Parathyroid adenoma (tissue), 2 donors: Measurements from ENCODE around the gene ATP5IF1.

Experiments
- H2AFZ ChIP-seq: fragments of 300-600 bp; sonication (generic); one replicate; pipeline ENCODE4 v1.7.0; 2017; ENCODE audit warnings: antibody characterized with exemption, mild to moderate bottlenecking
- H3K27ac ChIP-seq: fragments of 300-600 bp; sonication (generic); one replicate; pipeline ENCODE4 v1.7.0; 2017
- H3K27me3 ChIP-seq: fragments of 300-600 bp; sonication (generic); one replicate; pipeline ENCODE4 v1.7.0; 2017; ENCODE audit warnings: low read length; ENCODE audit not compliant: control insufficient read depth, insufficient read depth
- H3K36me3 ChIP-seq: fragments of 300-600 bp; sonication (generic); one replicate; pipeline ENCODE4 v1.7.0; 2017; ENCODE audit warnings: low read length; ENCODE audit not compliant: control insufficient read depth, insufficient read depth
- H3K4me1 ChIP-seq: fragments of 300-600 bp; sonication (generic); one replicate; pipeline ENCODE4 v1.7.0; 2017; ENCODE audit warnings: control low read depth
- H3K4me2 ChIP-seq: fragments of 300-600 bp; sonication (generic); one replicate; pipeline ENCODE4 v1.7.0; 2017; ENCODE audit warnings: low read length
- H3K4me3 ChIP-seq: fragments of 300-600 bp; sonication (generic); one replicate; pipeline ENCODE4 v1.7.0; 2017; ENCODE audit warnings: low read depth, low read length
- H3K79me2 ChIP-seq: fragments of 300-600 bp; sonication (generic); one replicate; pipeline ENCODE4 v1.7.0; 2017; ENCODE audit warnings: control low read depth
- H3K9ac ChIP-seq: fragments of 300-600 bp; sonication (generic); one replicate; pipeline ENCODE4 v1.7.0; 2017; ENCODE audit warnings: mild to moderate bottlenecking
- H3K9me3 ChIP-seq: fragments of 300-600 bp; sonication (generic); one replicate; pipeline ENCODE4 v1.7.0; 2017; ENCODE audit warnings: low read length; ENCODE audit not compliant: control insufficient read depth
- CTCF ChIP-seq: fragments of 300-600 bp; sonication (generic); IDR thresholded peaks from one replicate; pipeline ENCODE4 v1.7.0; 2017; ENCODE audit warnings: antibody characterized with exemption, mild to moderate bottlenecking
- donor health status: primary hyperparathyroidism.

ATP5IF1 gene

GRCh38 chr1:28248273-28249012 lies 12.5 kb downstream of the ATP5IF1 start:
- Histone ChIP-seq H3K4me1 (peaks cover 10% of the 10 kb centered on the region), H3K79me2 (no peaks in the 10 kb centered on the region), H3K9ac (no peak overlapping the region), H3K4me3 (peak overlapping the region; percentile 7), H3K4me2 (peak overlapping the region; percentile 52), H3K27me3 (no peaks in the 10 kb centered on the region), H2AFZ (peak overlapping the region; percentile 87), H3K36me3 (no peaks in the 10 kb centered on the region), H3K9me3 (no peaks in the 10 kb centered on the region), H3K27ac (peak overlapping the region; percentile 62)
- peak; percentile 81 for TF ChIP-seq CTCF

- H3K4me2 ChIP-seq = peak overlapping the region; percentile 52
- no peak for TF ChIP-seq CTCF
- peak overlapping the region; percentile 32 for H3K27ac ChIP-seq
- H3K27me3 ChIP-seq = no peaks in the 10 kb centered on the region
- peaks cover 10% of the 10 kb centered on the region for H3K4me1 ChIP-seq
- H3K4me3 ChIP-seq = peak overlapping the region; percentile 7
- no peaks in the 10 kb centered on the region for H3K79me2 ChIP-seq
- no peak overlapping the region for H3K9ac ChIP-seq
- no peaks in the 10 kb centered on the region for H3K36me3 ChIP-seq
- no peaks in the 10 kb centered on the region for H3K9me3 ChIP-seq
- peak overlapping the region; percentile 87 for H2AFZ ChIP-seq
Observed at GRCh38 chr1:28249013-28249865, 13.3 kb downstream of the ATP5IF1 start.

- Histone ChIP-seq H3K4me2 (no peak overlapping the region), H2AFZ (no peak overlapping the region), H3K9ac (no peak overlapping the region), H3K36me3 (no peaks in the 10 kb centered on the region), H3K27ac (no peak overlapping the region), H3K27me3 (no peaks in the 10 kb centered on the region), H3K4me3 (no peak overlapping the region), H3K79me2 (no peaks in the 10 kb centered on the region), H3K4me1 (peaks cover 10% of the 10 kb centered on the region), H3K9me3 (no peaks in the 10 kb centered on the region)
- no peak for TF ChIP-seq CTCF
Observed at GRCh38 chr1:28249866-28250295, 14.0 kb downstream of the ATP5IF1 start.

GRCh38 chr1:28256197-28256827 lies 20.4 kb downstream of the ATP5IF1 start:
- H2AFZ ChIP-seq = no peak overlapping the region
- H3K4me1 ChIP-seq = no peaks in the 10 kb centered on the region
- no peak overlapping the region for H3K27ac ChIP-seq
- no peak overlapping the region for H3K9ac ChIP-seq
- no peak for TF ChIP-seq CTCF
- no peak overlapping the region for H3K4me2 ChIP-seq
- no peak overlapping the region for H3K4me3 ChIP-seq
- no peaks in the 10 kb centered on the region for H3K27me3 ChIP-seq
- no peaks in the 10 kb centered on the region for H3K36me3 ChIP-seq
- peaks cover 4% of the 10 kb centered on the region for H3K79me2 ChIP-seq
- no peaks in the 10 kb centered on the region for H3K9me3 ChIP-seq
